Measurements from ENCODE around the gene PLXNA3. TPM values are rescaled to one million over a fixed set of nuclear protein-coding genes. Genes with fewer than 3 reads are reported as not detected.

The PLXNA3 gene
- total RNA-seq, 1 experiment from 2014 or later: 36.3 TPM

DNA sequence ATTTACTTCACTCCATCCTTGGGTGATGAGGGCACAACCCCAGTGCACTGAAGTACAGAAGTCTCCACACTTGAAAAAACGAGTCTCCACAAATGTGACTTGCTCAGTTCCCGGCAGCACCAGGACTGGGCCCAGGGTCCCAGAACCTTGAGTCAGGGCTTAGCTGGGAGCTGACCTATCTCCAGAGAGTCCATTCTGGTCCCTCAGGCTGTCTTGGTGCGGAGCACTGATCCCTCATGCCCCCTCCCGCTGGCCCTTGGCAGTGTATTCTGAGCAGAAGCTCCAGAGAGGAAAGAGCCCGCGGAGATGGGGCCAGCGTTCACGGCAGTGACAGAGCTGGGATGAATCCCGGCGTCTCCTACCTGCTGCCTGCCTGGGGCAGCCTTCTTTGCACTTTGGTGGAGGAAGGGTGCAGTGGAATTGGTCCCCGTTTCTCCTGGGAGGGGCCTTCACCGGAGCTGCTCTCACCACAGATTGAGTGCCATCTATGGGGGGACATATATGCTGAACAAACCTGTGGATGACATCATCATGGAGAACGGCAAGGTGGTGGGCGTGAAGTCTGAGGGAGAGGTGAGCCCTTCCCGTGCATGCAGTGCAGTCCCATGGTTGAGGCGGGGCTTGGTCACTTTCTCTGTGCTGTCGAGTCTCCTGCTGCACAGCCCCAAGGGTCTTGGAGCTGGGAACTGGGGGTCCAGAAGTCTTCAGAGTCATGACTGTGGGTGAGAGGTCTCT lies 17.3 kb upstream of the PLXNA3 start:
- H3K4me1 ChIP-seq (ENCODE audit: insufficient read depth, low read length): no peaks in the 10 kb centered on the region
- no peaks in the 10 kb centered on the region for H3K27me3 Mint-ChIP-seq (ENCODE audit: low read depth)

More for the DNA sequence above, 17.3 kb upstream of the PLXNA3 start:
- peaks cover 55 to 74% of the 10 kb centered on the region in 2 experiments for H3K9me3 Mint-ChIP-seq
- Histone ChIP-seq H3K27ac (ENCODE audit: insufficient read length, low read depth, low read length) (no peak overlapping the region), H3K79me2 (ENCODE audit: insufficient read depth, low read length) (peaks cover 2% of the 10 kb centered on the region; the same call in 1 of the 2 replicates), H3K18ac (ENCODE audit: insufficient read length, low read depth, low read length) (no peak overlapping the region), H3K14ac (ENCODE audit: insufficient read depth, low read length) (no peak overlapping the region), H3K56ac (ENCODE audit: insufficient read length, low read depth, low read length) (no peak overlapping the region), H3K9ac (ENCODE audit: extremely low read depth, insufficient read length, low read length) (no peak overlapping the region), H2BK120ac (ENCODE audit: low read depth, low read length, poor library complexity, severe bottlenecking) (no peak overlapping the region), H3K4ac (ENCODE audit: low read depth, low read length) (no peak overlapping the region), H2BK15ac (ENCODE audit: low read depth, low read length) (no peak overlapping the region), H4K91ac (ENCODE audit: insufficient read length, low read depth, low read length) (no peak overlapping the region), H3T11ph (ENCODE audit: low read length) (no peak overlapping the region), H2AK5ac (ENCODE audit: insufficient read length, low read length) (no peak overlapping the region), H3K79me1 (ENCODE audit: insufficient read depth, low read depth, low read length, poor library complexity, severe bottlenecking) (no peaks in the 10 kb centered on the region), H3K9me3 (ENCODE audit: control insufficient read depth, low read depth, low read length) (peaks cover 28% of the 10 kb centered on the region), H2AFZ (ENCODE audit: low read length) (no peak overlapping the region), H2BK12ac (ENCODE audit: insufficient read length, low read depth, low read length) (no peak overlapping the region), H2BK5ac (ENCODE audit: insufficient read length, low read length) (no peak overlapping the region), H4K20me1 (ENCODE audit: control insufficient read depth, insufficient read depth, insufficient read length) (no peaks in the 10 kb centered on the region), H2BK20ac (ENCODE audit: low read depth, low read length, poor library complexity, severe bottlenecking) (no peak overlapping the region), H4K8ac (replicated peaks; ENCODE audit: insufficient read length, low read depth, low read length) (no peak overlapping the region), H3K23me2 (ENCODE audit: insufficient read length, low read depth, low read length, poor library complexity, severe bottlenecking) (peaks cover 10% of the 10 kb centered on the region), H3K23ac (ENCODE audit: insufficient read length, low read depth, low read length) (no peak overlapping the region), H4K5ac (ENCODE audit: insufficient read length, low read depth, low read length) (no peak overlapping the region), H3K4me2 (ENCODE audit: insufficient read depth, insufficient read length, low read length) (no peak overlapping the region), H3K27me3 (ENCODE audit: insufficient read depth, low read length) (no peaks in the 10 kb centered on the region)
- peaks cover 11 to 15% of the 10 kb centered on the region in 2 experiments for H3K4me1 Mint-ChIP-seq
- no peak overlapping the region; a peak in 1 of 7 replicates for H3K27ac Mint-ChIP-seq
- TF ChIP-seq, protein P1, sequence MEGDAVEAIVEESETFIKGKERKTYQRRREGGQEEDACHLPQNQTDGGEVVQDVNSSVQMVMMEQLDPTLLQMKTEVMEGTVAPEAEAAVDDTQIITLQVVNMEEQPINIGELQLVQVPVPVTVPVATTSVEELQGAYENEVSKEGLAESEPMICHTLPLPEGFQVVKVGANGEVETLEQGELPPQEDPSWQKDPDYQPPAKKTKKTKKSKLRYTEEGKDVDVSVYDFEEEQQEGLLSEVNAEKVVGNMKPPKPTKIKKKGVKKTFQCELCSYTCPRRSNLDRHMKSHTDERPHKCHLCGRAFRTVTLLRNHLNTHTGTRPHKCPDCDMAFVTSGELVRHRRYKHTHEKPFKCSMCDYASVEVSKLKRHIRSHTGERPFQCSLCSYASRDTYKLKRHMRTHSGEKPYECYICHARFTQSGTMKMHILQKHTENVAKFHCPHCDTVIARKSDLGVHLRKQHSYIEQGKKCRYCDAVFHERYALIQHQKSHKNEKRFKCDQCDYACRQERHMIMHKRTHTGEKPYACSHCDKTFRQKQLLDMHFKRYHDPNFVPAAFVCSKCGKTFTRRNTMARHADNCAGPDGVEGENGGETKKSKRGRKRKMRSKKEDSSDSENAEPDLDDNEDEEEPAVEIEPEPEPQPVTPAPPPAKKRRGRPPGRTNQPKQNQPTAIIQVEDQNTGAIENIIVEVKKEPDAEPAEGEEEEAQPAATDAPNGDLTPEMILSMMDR (conservative IDR thresholded peaks at IDR 0.05): no peak
- no peak for DNase-seq
- H3K36me3 Mint-ChIP-seq (ENCODE audit: insufficient read depth in 1 of 3, low read depth in 3 of 3): peaks cover 23 to 55% (median 54%) of the 10 kb centered on the region in 3 experiments; a peak in 6 of 7 replicates
- no CpG with 5 or more reads among the region's 17 CpGs for WGBS (ENCODE audit: extremely low coverage, insufficient read length, low lambda C conversion rate)
- H3K4me3 Mint-ChIP-seq: no peak overlapping the region
